ENCODE measurements around the gene EFNA5. TPM values are rescaled to one million over a fixed set of nuclear protein-coding genes. Genes with fewer than 3 reads are reported as not detected.

Gene EFNA5
- polyA plus RNA-seq, 4 donors: 26.1 to 30.3 (median 27.6) TPM

DNA sequence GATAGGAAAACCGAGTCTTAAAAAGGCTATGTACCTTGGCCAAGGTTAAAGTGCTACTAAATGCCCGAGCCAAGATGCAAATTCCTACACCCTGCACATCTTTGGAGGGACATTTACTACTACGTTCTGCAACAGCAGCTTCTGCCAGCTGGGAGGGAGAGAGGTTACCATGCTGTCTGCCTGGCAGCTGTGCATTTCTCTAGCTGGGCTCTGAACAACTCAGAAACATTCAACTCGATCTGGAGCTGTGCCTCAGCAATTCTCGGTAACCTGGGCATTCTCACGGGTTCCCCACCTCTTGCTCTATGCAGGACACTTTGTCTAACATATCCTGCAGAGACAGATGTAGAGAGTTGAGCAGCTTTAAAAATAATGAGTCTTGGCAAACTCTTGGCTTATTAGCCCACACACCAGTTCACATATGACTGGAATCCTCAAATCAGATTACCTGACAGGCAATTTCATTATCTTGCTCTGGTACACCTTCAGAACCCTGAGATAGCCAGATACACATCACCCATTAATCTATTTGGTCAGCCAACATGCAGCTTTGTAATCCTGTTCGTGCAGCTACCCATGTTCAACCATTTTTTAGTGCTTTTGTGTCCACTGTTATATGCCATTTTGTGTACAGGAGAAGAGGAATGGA lies 115.8 kb downstream of the EFNA5 start:
- no peak for DNase-seq (ENCODE audit: low read depth in 4 of 4, low spot score in 3 of 4)

DNA sequence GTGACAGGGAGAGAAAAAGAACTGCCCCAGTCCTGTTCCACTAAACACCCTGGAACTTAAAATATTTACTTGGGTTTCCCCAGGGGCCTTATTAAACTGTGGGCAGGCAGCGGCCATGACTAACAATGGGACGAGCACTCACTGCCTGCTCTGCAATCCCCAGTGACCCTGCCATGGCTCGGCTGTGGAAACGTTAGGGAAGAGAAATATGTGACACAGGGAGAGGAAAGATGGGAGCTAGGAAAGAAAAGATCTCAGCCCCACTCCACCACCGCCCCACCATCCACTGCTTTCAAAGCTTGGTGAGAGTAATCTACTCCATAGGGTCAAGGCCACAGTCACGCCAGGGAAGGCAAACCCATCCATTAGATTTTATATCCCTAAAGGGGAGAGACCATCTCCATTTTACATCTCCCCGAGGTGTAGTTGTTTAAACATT lies 117.6 kb downstream of the EFNA5 start:
- no peak for DNase-seq (ENCODE audit: low read depth in 4 of 4, low spot score in 3 of 4)

DNA sequence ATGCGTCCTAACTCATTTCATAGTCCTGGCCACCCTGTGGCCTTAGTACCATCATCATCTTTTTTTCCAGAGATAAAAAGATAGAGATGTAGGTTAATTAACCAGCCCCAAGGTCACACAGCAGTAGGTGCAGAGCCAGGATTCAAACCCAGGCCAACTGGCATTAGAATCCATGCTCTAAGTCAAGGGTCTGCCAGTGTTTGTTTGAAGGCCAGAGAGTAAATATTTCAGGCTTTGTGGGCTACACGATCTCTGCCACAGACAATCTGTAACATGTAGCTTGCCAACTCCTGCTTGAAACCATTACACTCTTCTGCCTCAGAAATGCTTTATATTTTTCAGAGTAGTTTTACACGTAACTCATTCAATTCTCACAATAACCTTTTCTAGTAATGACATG lies 119.6 kb downstream of the EFNA5 start:
- DNase-seq (ENCODE audit: low read depth in 4 of 4, low spot score in 3 of 4): no peak

DNA sequence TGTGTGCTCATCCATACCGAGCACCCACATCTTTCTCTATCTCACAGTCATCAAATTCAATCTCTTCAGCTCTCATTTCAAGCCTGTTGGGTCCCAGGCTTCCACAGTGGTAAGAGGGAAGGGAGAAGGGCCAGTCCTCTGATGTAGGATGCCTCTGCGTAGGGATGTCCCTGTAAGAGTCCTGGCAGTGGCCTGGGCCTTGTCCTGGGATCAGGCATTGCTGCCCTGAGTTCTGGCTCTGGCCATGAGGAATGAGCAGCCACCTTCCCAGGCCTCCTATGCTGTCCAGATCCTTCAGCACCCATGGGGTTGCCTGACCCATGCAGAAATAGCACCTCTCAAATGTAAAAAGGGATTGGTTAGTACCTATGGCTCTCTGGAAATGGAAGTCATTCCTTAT lies 121.2 kb downstream of the EFNA5 start:
- no peak for DNase-seq (ENCODE audit: low read depth in 4 of 4, low spot score in 3 of 4)

DNA sequence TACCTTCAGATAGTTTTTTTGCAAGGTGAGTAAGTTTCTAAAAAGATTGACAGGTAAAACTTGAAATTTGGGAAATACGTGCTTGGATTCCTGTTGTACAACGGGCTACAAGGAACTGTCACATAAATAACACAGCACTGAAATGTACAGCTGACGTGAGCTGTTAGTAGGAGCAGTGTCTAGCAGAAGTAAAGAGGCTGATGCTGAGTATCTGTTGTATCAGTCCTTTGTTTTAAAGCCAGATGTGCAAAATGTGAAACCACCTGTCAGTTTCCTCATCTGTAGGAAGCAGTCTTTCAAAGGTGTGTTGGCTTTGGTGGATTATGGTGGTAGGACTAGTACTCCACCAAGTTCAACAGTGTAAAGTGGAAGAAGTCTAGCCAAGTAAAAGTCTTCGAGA lies 122.3 kb downstream of the EFNA5 start:
- DNase-seq (ENCODE audit: low read depth in 4 of 4, low spot score in 3 of 4): no peak

DNA sequence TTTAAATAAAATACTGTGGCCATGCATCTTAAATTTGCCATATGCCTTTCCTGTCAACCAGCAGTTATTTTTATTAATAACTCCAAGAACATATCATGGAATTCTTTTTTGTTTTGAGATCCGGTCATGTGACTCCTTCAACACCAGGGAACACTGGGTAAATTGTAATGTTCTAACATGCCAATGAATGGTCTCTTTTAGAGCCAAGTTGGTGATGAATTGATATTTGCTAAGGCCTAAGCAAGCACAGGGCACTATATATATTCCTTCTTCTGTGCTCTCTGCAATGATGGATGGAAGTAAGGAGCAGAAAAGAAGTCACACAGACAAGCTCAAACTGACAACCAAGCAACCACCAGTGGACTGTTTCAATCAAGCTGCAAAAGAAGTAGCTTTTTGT lies 124.0 kb downstream of the EFNA5 start:
- DNase-seq (ENCODE audit: low read depth in 4 of 4, low spot score in 3 of 4): no peak

DNA sequence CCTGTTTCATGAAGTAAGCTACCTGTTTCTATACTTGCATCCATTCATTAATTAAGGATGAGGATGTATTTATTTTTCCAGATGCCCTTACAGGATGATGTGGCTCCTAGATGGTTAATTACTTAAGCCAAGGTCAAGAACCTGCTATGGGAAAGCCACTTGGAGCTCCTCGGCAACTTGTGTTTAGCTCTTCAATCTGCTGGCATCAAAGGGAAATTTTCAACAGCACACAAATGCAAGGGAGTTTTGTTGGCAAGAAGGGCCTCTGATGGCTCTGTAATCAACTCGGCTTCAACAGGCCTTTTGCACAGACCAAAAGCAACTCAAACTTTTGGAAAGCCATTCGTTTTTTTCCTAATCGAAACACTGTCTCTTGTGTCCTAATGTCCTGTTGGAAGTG lies 125.3 kb downstream of the EFNA5 start:
- DNase-seq (ENCODE audit: low read depth in 4 of 4, low spot score in 3 of 4): no peak

DNA sequence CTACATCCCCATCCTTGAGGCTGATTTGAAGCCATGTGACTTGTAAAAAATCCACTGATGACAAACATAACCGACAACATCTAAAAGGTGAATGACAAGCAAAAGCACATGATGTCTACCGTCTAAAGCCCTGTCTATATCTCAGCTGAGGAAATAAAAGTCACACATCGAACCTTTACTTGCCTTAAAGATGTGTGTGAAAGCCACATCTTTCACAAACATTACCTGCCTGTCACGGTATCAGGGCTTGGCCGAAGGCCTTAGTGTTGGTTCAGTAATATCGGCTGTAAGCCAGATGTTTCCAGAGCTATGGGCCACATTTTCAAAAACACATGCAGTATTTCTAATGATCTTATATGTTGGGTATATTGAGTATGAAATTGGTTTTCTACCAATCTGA lies 125.8 kb downstream of the EFNA5 start:
- no peak for DNase-seq (ENCODE audit: low read depth in 4 of 4, low spot score in 3 of 4)

DNA sequence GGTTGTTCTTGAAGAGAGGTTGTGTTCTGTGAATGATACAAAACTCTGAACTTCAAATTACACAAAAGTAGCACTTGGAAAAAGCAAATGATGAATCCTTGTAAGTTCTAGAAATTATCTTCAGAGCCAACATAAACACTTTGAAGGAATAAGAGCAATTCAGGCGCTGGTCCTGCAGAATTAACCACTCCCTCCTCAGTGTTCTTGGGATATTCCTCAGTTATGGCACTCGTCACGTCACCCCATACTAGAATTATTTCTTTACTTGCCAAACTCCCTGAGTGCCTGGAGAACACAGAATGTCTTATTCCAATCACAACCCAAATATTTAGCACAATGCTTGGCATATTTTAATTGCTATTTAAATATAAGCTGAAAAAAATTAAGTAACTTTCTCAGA lies 126.3 kb downstream of the EFNA5 start:
- no peak for DNase-seq (ENCODE audit: low read depth in 4 of 4, low spot score in 3 of 4)

DNA sequence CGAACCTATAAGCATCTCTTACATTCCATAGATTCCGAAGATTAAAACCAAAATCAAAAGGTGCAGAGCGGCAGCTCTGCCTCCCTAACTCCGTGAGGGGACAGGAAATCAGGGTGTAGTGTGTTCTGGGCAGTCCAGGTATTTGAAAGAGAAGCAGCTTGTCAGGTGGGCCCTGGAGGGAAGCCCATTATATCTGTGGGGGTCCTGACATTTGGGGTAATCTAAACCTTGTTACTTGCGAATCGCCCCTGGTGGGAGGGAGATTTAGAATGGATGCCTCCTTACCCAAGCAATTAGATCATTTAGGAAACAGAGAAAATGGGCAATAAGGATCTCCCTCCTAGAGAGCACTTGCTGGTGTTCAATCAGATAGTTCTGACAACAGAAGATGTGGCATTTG lies 126.9 kb downstream of the EFNA5 start:
- DNase-seq (ENCODE audit: low read depth in 4 of 4, low spot score in 3 of 4): no peak

DNA sequence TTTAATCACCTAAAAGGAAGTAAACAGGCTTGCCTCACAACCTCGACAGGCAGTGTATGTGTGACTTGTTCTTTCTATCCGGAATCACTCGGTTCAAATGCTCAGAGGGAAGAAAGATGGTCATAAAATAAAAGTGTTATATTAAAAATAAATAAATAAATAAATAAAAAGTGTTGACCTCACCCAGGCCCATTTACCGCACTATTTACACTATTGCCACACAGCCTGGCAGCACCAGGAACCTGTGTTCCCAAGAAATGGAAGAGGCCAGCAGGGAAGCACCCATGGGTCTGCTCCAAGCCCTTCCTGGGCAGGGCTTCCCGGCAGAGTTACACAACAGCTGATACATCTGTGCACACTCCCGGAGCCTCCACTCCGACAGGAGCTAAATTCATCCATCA lies 127.9 kb downstream of the EFNA5 start:
- DNase-seq (ENCODE audit: low read depth in 4 of 4, low spot score in 3 of 4): no peak

DNA sequence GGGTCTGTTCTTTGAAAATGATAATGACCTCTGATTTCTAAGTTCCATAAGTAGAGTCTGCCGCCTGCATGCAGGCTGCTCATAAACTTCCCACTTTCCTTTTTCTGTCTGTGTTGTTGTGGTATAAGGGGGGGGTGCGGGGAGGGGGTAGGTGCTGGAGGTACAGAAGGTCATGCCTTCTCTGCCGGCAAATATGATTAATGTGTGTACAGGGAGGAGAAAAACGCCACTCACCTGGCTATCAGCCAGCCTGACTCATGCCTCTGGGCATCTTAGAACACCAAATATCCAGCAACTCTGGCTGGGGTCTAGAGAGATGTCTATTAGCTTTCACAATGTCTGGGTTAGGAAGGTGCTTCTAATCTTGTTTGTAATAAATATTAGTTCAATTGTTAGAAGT lies 128.3 kb downstream of the EFNA5 start:
- no peak for DNase-seq (ENCODE audit: low read depth in 4 of 4, low spot score in 3 of 4)

DNA sequence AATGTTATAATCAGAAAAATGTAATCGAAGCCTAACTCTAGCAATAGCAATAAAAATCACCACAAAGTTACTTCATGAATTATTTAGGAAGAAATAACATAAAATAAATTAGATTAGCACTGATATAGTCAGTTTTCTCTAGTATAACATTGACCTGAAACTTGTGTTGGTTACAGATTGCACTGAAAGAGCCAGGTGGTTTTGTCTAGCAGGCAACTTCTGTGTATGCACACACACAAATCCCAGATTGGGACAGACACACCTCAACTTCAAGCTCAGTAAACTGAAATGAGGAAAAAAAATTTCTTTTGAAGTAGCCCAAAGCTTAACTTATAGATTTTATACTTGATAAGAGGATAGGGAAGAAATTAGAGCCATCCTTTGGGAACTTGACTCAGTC lies 129.3 kb downstream of the EFNA5 start:
- DNase-seq (ENCODE audit: low read depth in 4 of 4, low spot score in 3 of 4): no peak

DNA sequence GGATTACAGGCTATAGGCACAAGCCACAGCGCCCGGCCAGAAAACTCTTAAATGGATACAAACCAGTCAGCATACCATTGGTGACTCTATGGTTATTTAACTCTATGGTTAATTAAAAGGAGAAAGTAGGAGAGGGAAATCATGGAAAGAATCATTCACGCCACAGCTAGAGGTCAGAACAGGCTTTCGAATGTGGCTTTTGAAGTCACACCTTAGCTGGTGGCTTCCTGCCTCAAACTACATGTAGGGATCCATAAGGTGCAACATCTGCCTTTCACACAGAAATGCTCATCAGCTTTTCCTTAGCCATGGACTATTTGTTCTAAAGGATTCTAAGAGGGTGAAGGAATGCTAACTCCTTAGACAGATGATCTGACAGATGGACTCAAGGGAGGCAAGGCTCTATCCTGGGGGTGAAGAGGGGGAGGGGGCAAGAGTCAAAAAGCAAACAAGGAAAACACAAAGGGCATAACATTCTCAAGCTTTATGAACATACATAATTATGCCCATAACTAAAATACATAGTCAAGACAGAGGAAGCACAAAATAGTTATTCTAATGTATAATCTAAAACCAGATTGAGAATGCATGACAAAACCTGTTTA lies 130.9 kb downstream of the EFNA5 start:
- DNase-seq (ENCODE audit: low read depth in 4 of 4, low spot score in 3 of 4): no peak

DNA sequence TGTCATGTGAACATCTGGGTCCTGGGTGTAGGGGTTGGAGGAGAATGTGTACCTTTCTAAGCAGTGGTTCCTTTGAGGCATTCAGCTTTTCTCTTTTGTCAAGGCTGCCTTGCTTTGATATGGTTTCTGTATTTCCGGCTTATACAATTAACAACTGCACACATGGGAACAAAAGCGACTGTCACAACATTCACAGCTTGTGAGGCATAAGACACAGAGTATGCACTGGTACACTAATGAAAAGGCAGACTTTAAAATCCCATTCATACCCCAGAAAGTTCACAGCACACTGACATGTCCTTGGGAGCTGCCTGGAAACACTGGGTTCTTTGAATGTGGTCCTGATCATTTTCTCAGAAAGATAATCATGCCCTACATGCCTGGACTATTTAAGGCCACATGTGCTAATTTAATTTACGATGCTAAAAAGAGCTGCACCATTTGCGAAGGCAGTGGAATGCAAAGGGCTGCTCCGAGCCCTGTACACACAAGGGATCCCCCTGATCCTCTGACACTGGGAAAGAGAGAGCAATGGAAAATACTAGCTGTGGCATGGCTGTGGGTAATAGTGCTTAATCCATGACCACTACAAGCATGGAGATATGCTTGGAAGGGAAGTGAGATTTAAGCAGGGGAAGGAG lies 131.8 kb downstream of the EFNA5 start:
- no peak for DNase-seq (ENCODE audit: low read depth in 4 of 4, low spot score in 3 of 4)

DNA sequence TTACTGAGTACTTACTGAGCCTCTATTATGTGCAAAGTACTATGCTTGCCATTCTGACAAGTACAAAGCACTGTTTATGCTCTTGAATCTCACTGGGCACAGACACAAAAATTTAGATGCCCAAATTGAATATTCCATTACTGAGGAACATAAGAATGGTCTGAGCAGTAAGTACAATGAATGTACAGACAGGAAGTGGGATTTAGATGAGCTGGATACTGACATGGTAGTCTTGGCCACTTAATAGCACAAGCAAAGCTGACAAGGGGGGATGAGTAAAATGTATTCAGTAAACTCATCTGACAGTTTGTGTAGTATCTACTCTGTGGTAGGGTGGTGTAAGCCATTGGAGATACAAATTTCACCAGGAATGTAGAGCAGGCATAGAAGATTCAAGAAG lies 132.4 kb downstream of the EFNA5 start:
- DNase-seq (ENCODE audit: low read depth in 4 of 4, low spot score in 3 of 4): no peak

DNA sequence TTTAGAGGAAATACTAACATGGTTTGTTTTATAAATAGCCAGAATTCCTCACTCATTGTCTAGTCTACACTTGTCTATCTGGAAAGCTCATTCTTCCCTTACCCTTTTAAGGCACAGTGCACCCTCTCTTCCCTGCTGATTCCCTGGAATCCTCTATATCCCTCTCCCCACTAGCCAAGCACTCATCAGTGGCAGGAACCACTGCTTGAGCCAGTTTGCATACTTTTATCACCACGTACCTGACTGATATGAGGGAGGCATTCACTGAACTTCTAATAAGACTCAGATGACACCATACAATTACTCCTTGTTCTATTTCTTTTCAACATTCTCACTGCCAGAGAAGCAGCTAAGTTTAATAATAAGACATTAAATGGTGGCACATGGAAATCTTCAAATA lies 134.9 kb downstream of the EFNA5 start:
- no peak for DNase-seq (ENCODE audit: low read depth in 4 of 4, low spot score in 3 of 4)

DNA sequence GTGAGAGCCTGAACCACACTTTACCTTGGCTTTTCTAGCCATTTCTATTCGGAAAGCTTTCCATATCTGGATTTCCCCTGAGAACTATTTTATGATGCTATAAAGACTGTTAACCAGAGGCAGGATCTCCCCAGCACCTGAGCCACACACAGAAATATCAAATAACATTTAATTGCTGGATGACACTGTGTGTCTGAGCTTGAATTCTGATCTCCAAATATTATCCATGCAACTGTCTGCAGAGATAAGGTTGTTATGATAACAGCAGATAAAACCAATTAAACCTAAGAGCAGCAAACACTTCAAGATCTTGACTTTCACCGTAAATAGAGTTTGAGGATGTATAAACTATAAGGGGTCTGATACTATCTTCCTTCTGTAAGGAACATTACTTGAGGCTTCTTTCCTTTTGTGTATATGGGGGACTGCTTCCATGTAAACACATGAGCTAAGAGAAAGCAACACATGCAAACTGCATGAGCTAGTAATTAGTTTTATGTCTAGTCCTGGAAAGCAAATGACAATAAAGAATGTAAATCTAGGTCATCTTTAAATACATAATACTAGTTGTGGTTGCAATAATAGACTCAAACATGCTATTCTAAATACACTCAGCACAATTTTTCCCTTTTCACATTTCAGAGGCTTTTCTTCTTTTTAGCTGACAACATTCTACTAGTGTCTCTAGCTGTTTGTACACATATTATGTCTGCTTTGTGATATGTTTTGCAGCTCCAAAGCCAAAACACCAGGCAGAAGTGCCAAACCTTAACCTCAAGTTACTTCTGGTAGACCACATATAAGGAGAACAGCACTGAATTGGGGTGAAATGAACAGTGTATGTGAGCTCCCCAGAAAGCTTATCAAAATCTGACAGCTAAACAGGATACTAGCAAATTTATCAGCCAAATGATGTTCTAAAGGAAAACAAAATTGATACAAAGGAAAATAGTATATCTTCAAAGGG lies 136.5 kb downstream of the EFNA5 start:
- DNase-seq (ENCODE audit: low read depth in 4 of 4, low spot score in 3 of 4): no peak

DNA sequence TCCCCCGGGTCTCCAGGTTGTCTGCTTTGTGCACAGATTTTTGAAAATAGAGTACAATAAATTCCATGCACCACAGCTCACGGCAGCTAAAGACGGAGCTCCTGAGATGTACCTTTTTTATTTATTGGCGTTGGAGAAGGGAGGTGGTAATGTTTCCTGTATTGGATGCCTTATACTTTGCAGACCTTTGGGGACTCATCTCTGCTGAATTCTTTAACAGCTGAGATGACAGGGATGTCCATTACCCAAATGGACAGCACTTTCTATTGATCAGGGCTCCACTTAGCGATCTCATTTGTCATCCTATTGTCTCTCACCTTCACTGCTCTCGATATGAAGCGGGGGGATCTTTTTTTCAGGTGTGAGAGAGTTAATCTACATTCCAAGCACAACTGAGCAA lies 137.8 kb downstream of the EFNA5 start:
- DNase-seq (ENCODE audit: low read depth in 4 of 4, low spot score in 3 of 4): no peak

DNA sequence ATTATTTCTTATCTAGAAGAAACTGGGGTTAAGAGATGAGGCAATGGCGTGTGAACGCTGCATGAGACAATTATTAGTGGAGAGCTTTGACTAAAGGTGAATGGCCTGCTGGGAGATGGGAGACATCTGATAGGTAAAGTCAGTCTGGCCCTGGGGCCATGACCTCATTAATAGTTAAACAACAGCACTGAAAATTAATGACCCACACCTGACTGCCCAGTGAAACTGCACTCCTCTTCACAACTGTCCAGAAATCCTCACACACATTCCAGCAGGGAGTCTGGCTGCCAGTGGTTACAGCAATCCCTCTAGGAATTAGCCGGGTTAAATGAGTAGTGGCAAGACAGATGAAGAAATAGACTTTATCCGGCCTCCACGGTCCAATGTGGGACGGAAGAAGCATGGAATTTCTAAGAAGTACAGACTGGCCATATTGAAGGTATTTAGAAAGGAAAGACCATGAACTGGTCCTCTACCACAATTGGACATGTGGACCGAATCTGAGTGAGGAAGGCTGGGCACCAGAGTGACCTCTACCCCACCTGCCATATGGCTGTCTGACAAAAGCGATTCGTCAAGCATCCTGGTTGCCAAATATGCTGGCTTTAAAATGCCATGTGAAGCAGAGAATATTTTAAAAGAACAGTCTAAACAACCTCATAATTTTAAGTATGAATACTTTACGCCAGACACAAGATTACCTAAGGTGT lies 138.4 kb downstream of the EFNA5 start:
- DNase-seq (ENCODE audit: low read depth in 4 of 4, low spot score in 3 of 4): peak in 3 of 4 donors; percentile 38 to 70 (median 70)

DNA sequence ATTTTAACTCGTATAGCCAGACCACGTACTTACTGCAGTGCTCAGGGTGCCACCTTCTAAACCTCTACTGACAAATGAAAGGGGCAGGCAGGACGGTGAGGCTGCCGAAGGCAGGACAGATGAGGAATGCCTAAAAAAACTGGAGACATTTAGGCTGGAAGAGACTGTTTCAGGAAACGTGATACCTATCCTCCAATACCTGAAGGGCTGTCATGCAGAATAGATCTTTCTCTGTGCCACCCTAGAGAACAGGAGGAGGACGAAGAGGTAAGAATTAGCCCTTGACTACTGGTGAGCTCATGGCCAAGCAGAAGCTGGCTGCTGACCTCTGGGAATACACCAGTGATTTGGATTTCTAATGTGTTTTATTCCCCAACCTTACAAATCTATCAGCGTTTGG lies 139.4 kb downstream of the EFNA5 start:
- DNase-seq (ENCODE audit: low read depth in 4 of 4, low spot score in 3 of 4): no peak

All from right renal pelvis (tissue), 4 donors.